Ovary (tissue), 9 donors: ENCODE measurements around the gene AUTS2. TPM values are rescaled to one million over a fixed set of nuclear protein-coding genes. Genes with fewer than 3 reads are reported as not detected.
"Not testable (repeated sequence)": the region's sequence is repeated elsewhere in the genome, so short reads cannot be mapped to it uniquely, and the experiment has no call there.

Experiments
- DNase-seq, 5 donors: peaks; one replicate each; pipeline ENCODE4 v3.0.0-alpha.2; 2019 to 2020
- H3K27ac ChIP-seq, 2 donors: fragments of 200-600 bp; one replicate each; pipeline versions ENCODE4 v1.5.1 to v1.8.0; 2019 to 2022
- H3K27me3 ChIP-seq: fragments of 200-600 bp; one replicate; pipeline ENCODE4 v1.8.0; 2022
- H3K36me3 ChIP-seq: fragments of 200-600 bp; sonication (generic); one replicate; pipeline ENCODE4 v1.5.1; 2019
- H3K4me1 ChIP-seq: one replicate; pipeline ENCODE4 v1.8.1; 2013; ENCODE audit warnings: mild to moderate bottlenecking, moderate library complexity; ENCODE audit not compliant: insufficient read depth
- H3K4me3 ChIP-seq: fragments of 200-600 bp; sonication (generic); one replicate; pipeline ENCODE4 v1.5.1; 2017
- H3K9me3 ChIP-seq, 2 donors: fragments of 200-600 bp in 1 of 2; sonication (generic) in 1 of 2; one replicate each; pipeline versions ENCODE4 v1.5.1 to v1.8.1; 2013 to 2019; ENCODE audit warnings: mild to moderate bottlenecking in 1 of 2, moderate library complexity in 1 of 2
- CTCF ChIP-seq, 3 donors: fragments of 450-650 bp in 2 of 3; fragments of 200-600 bp in 1 of 3; IDR thresholded peaks; one replicate each; pipeline versions ENCODE4 v1.5.1 to v1.8.0; 2016 to 2022; ENCODE audit warnings: antibody characterized with exemption in 3 of 3, mild to moderate bottlenecking in 1 of 3
- EP300 ChIP-seq: sonication (generic); formaldehyde crosslinking; IDR thresholded peaks from one replicate; pipeline ENCODE4 v1.6.1; 2017; ENCODE audit warnings: antibody characterized with exemption
- POLR2A ChIP-seq: fragments of 450-650 bp; IDR thresholded peaks from one replicate; pipeline ENCODE4 v1.6.1; 2017; ENCODE audit warnings: antibody characterized with exemption, mild to moderate bottlenecking, moderate library complexity
- WGBS, 3 donors: extraction: QIAGEN DNeasy Blood & Tissue Kit in 1 of 3; methylation state at CpG; one replicate each; pipeline versions ENCODE4 v1.1.5 to v1.1.7; 2013 to 2017; 5-methylcytosine and 5-hydroxymethylcytosine counted together
- intact Hi-C, 4 donors: fragments of 100-400 bp; cut with DNase I; formaldehyde crosslinking; loops; one replicate each; pipeline versions ENCODE4 v1.11.0 to v1.15.1; 2022 to 2023
- polyA plus RNA-seq, 2 donors: library from polyadenylated mRNA; stranded (reverse); fragments of 200-250 nt in 1 of 2; fragments of 350-450 nt in 1 of 2; fragmentation: Illumina TruSeq in 1 of 2; extraction: RNeasy Lipid Tissue Mini Kit (QIAGEN cat#74804) in 1 of 2; gene quantifications; one replicate each; pipeline ENCODE4 v1.2.3, GENCODE V29; 2013 to 2014
- total RNA-seq, 7 donors: library from RNA; depleted of rRNA in 2 of 7; stranded (reverse); fragments of >200 nt in 2 of 7; fragmentation: NEBNext Ultra II Directional in 3 of 7; extraction: Animal tissue kit (Norgen Biotek cat#: 25700) in 3 of 7; gene quantifications; one replicate each; pipeline versions ENCODE4 v1.1.0 to v1.2.4, GENCODE V29; 2016 to 2023
- donor health status: DM: no; HTN: no; CAD: no; lungs with moderate emphysema.
- donor health status: DM: no; HTN: no; CAD: no.
- donor health status: Bipolar disorder and iron deficiency.
- donor health status: DM: yes; HTN: yes; CAD: no.
- donor health status: DM: no; HTN: no; CAD: no.
- donor health status: DM: yes; HTN: yes; CAD: no.

Gene AUTS2
- total and polyA plus RNA-seq, 9 donors: 18.3 to 60.9 (median 44.9) TPM

GRCh38 chr7:70590126-70590854 lies 992.0 kb downstream of the AUTS2 start:
- Histone ChIP-seq H3K4me3 (no peak overlapping the region), H3K27me3 (no peaks in the 10 kb centered on the region), H3K36me3 (no peaks in the 10 kb centered on the region), H3K4me1 (peaks cover 3% of the 10 kb centered on the region), H3K27ac (no peak overlapping the region), H3K9me3 (no peaks in the 10 kb centered on the region)
- intact Hi-C loops: no loop called here
- 26 to 56% (median 43%) methylated on average over 11 of the region's 11 CpGs for WGBS, 3 donors
- TF ChIP-seq CTCF (IDR thresholded peaks at IDR 0.05) (no peak), POLR2A (no peak), EP300 (no peak)
- no peak for DNase-seq

GRCh38 chr7:70591643-70592042 lies 993.4 kb downstream of the AUTS2 start:
- no peaks in the 10 kb centered on the region for H3K36me3 ChIP-seq
- no peaks in the 10 kb centered on the region for H3K9me3 ChIP-seq
- H3K27me3 ChIP-seq: no peaks in the 10 kb centered on the region
- 95 to 97% (median 96%) methylated on average over 8 of the region's 8 CpGs for WGBS, 3 donors
- H3K4me1 ChIP-seq: peaks cover 5% of the 10 kb centered on the region
- no peak for DNase-seq
- TF ChIP-seq POLR2A (no peak), CTCF (IDR thresholded peaks at IDR 0.05) (no peak), EP300 (no peak)
- intact Hi-C loops: no loop called here
- H3K4me3 ChIP-seq: no peak overlapping the region
- H3K27ac ChIP-seq: no peak overlapping the region

- peaks cover 5% of the 10 kb centered on the region for H3K4me1 ChIP-seq
- intact Hi-C loops: no loop called here
- no peak for TF ChIP-seq CTCF (IDR thresholded peaks at IDR 0.05)
- no peak for TF ChIP-seq POLR2A
- TF ChIP-seq EP300: no peak
- H3K27me3 ChIP-seq: no peaks in the 10 kb centered on the region
- 80 to 98% (median 91%) methylated on average over 4 of the region's 4 CpGs for WGBS, 3 donors
- no peaks in the 10 kb centered on the region for H3K36me3 ChIP-seq
- DNase-seq: no peak
- no peak overlapping the region for H3K27ac ChIP-seq
- H3K4me3 ChIP-seq: no peak overlapping the region
- no peaks in the 10 kb centered on the region for H3K9me3 ChIP-seq
These were observed 993.9 kb downstream of the AUTS2 start for GRCh38 chr7:70592171-70592570.

- peaks cover 5% of the 10 kb centered on the region for H3K4me1 ChIP-seq
These were observed 995.9 kb downstream of the AUTS2 start for GRCh38 chr7:70594170-70594569.

GRCh38 chr7:70594885-70595284 lies 996.6 kb downstream of the AUTS2 start:
- H3K4me1 ChIP-seq, H3K9me3 ChIP-seq, H3K4me3 ChIP-seq, DNase-seq, intact Hi-C loops, H3K27me3 ChIP-seq, H3K27ac ChIP-seq, H3K36me3 ChIP-seq: not testable (repeated sequence)
- 96 to 98% (median 97%) methylated on average over 7 of the region's 7 CpGs for WGBS, 3 donors

More at GRCh38 chr7:70594170-70594569, 995.9 kb downstream of the AUTS2 start:
- Histone ChIP-seq H3K27me3 (no peaks in the 10 kb centered on the region), H3K27ac (no peak overlapping the region), H3K36me3 (no peaks in the 10 kb centered on the region), H3K4me3 (no peak overlapping the region), H3K9me3 (no peaks in the 10 kb centered on the region)
- WGBS, 3 donors: 88 to 94% (median 93%) methylated on average over 4 of the region's 4 CpGs
- TF ChIP-seq POLR2A (no peak), EP300 (no peak), CTCF (IDR thresholded peaks at IDR 0.05) (no peak)
- intact Hi-C loops: no loop called here
- no peak for DNase-seq
